Renal cortex interstitium (tissue), 11 donors: ENCODE results near the gene L2HGDH. TPM values are rescaled to one million over a fixed set of nuclear protein-coding genes. Genes with fewer than 3 reads are reported as not detected.

ENCODE experiments used
- DNase-seq, 11 donors: peaks; one replicate each; pipeline ENCODE4 v3.0.0-alpha.2; 2013; ENCODE audit warnings: low read depth in 9 of 11, low spot score in 4 of 11; ENCODE audit errors: extremely low read depth in 1 of 11
- polyA plus RNA-seq, 3 donors: library from polyadenylated mRNA; unstranded; fragments of 120-200 nt; gene quantifications; one replicate each; pipeline ENCODE4 v1.2.1, GENCODE V29; 2013; ENCODE audit not compliant: insufficient read length in 3 of 3

Gene L2HGDH
- polyA plus RNA-seq, 3 donors, result 9.7 to 11.2 (median 10.2) TPM

DNA sequence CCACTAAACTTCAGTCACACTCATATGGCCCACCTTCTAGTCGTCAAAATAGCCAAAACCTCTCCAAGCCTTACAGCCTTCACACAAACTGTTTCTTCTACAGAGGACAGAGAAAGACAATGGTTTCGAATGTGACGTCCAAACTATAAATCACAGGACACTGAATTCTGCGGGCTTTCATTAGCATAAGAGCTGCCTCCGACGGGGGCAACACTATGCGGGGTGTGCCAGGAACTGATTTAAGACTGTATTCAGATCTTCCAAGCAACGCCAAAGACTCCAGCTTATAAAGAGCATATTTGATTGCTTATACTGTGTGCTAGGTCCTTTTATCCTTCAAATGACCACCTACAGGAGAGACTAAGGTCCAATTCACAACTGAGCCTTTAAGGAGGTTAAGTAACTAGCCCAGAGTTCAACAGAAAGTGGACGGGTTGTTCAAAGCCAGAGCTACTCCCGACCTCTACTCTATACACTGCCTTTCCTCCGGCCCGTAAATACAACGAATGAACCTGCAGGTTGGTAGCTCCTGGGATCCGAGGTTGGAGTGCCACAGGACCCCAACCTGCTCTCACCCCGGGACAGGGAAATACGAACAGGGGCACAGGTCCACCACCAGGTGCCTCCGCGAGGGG lies 575 bp downstream of the L2HGDH start:
- DNase-seq, result peak in 2 of 11 donors; percentile 18 to 47

DNA sequence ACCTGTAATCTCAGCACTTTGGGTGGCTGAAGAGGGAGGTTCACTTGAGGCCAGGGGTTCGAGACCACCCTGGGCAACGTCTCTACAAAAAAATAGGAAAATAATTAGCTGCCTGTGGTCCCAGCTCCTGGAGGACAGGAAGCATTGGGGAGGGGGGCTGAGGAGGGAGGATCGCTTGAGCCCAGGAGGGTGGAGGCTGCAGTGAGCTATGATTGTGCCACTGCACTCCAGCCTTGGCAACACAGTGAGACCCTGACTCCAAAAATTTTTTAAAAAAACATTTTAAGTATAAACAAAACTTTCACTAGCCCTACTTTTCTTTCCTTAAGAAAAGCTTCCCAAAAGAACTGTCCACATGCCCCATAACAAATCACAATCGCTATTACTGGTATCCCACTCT lies 1.6 kb downstream of the L2HGDH start:
- no peak for DNase-seq

GRCh38 chr14:50308363-50308915 lies 3.6 kb downstream of the L2HGDH start:
- no peak for DNase-seq

- DNase-seq, result peak in 1 of 11 donors; percentile 38
Measured at GRCh38 chr14:50303744-50304471, 8.1 kb downstream of the L2HGDH start.

DNA sequence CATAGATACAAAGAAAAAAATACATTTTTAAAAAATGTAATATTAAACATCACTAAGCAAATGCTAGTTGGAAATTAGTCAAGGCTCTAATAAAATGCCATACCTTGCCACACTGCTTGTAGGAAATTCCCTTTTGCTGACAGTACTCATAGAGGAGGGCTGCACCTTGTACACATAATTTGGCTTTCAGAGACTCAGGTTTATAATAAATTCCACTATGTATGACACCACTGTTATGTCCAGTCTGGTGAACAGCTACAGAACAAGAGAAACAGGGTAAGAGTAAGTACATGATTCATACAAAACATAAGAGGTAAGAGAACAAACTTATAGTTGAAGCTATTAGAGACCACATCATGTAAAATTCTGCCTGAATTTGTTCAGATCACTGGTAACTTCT lies 10.1 kb downstream of the L2HGDH start:
- no peak for DNase-seq

DNA sequence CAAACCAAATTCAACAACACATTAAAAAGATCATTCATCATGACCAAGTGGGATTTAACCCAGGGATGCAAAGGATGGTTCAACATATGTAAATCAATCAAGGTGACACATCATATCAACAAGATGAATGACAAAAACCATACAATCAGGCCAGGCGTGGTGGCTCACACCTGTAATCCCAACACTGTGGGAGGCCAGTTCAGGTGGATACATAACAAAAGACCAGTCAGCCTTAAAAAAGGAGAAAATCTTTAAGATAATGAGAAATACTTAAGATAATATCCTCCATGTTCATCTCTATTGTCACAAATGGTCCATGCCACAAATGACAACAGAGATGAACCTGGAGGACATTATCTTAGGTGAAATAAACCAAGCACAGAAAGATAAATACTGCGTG lies 12.4 kb downstream of the L2HGDH start:
- no peak for DNase-seq

DNA sequence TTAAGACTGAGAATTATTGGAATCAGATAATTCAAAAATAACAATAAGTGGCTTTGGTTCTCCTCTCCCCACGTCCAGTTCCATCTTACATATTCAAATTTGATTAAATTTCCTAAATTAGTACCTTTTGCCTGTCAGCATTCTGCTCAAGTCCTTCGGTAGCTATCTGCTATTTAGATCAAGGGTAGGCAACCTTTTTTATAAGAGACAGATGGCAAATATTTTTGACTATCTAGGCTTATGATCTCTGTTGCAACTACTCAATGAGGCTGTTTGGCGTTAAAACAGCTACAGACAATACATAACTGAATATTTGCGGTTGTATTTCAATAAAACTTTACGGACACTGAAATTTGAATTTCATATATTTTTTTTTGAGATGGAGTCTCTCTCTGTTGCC lies 21.7 kb downstream of the L2HGDH start:
- no peak for DNase-seq

GRCh38 chr14:50288146-50288545 lies 23.9 kb downstream of the L2HGDH start:
- DNase-seq, result no peak

DNA sequence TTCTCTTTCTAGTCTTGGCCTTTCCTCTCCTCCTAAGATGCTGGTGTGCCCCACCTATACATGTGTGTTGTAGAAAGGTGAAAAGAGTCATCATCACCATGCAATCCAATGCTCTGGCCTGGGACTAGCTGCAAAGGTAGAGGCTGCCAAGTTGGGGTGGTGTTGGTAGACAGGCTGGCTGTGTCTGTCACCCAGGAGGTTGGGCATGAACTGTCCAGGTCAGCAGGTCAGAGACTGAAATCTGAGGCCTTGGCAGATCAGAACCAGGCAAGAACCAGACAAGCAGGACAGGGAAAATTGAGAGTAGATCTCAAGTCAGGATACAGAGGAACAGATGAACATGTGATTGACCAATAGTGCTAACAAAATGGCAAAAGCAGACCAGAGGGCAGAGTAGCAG lies 26.2 kb downstream of the L2HGDH start:
- DNase-seq, result no peak

GRCh38 chr14:50272498-50272897 lies 39.5 kb downstream of the L2HGDH start:
- DNase-seq, result no peak

- no peak for DNase-seq
Measured at GRCh38 chr14:50270932-50271331, 41.1 kb downstream of the L2HGDH start.

GRCh38 chr14:50265029-50265428 lies 47.0 kb downstream of the L2HGDH start:
- no peak for DNase-seq

DNA sequence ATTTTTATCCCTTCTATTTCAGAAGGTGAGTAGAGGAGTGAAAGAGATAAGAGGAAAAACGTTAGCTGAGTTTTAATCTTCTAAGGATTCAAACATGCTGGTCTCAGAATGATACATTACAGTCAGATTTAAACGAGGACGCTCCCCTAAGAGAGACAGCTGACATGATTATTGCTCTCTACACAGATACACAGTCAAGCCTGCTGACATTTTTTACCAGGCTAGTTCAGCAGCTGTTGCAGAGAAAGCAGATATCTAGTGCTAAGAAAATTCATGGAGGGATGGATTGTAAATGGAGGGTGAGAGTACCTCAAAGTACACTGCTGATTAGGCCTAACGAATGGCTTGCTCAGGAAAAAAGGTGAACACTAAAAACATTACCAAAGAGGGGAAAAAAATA lies 48.7 kb downstream of the L2HGDH start:
- no peak for DNase-seq

DNA sequence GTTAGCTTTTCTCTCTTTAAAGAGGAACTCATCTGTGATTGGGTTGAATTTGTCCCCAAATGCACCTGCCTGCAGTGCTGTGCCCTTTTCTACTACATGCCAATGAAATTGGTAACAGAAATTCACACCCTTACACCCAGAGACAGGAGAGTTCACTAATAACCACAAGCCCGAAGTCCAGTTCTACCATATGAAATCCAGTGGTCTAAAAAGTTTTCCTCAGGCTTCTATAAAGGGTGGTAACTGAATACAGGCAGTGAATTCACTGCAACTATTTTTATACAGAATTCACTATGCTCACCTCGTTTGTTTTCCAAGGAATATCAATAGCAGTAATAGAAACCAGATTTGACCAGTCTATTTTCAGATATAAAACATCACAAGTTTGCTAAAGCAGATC lies 49.2 kb downstream of the L2HGDH start:
- DNase-seq, result no peak

GRCh38 chr14:50260511-50260910 lies 51.5 kb downstream of the L2HGDH start:
- DNase-seq, result peak in 7 of 11 donors; percentile 1 to 20 (median 8)

DNA sequence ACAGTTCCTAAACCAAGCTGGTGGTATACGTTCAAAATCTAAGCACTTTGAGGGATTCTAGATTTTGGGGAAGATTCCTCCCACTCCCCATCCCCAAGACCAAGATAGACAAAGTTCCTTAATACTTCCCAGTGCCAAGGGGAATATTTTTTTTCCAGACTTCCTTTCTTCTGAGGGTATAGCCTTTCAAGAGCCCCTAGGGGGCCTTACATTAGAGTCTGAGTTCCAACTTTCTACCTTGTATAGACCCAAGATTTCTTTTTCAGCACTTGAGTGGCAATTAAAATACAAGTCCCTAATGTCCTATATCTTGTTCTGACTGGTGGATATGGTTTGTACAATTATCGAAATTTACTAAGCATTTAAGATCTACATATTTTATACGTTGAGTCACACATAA lies 52.0 kb downstream of the L2HGDH start:
- no peak for DNase-seq

DNA sequence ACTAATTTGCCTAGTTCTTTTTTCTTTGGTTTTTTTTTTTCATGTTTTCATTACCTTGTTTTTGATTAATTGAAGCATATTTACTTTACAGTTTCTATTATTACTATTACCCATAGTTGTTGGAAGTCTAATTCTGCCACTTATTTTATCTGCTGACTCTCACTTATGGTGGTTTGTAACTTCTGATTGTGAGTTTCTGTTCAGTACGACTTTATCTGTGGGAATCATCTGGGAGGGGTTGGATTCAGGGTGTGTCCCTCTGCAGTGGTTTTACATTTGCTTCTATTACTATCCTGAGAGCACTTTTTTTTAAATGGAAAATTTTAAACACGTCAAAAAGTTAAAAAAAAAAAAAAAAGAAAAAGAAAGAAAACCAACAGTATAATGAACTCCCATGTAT lies 54.3 kb downstream of the L2HGDH start:
- DNase-seq, result no peak

- no peak for DNase-seq
Measured at GRCh38 chr14:50254248-50254647, 57.8 kb downstream of the L2HGDH start.

GRCh38 chr14:50249136-50249775 lies 62.8 kb downstream of the L2HGDH start:
- no peak for DNase-seq

- DNase-seq, result no peak
Measured at GRCh38 chr14:50247245-50247644, 64.8 kb downstream of the L2HGDH start.
